ENCODE results near the gene CELF4. TPM values are rescaled to one million over a fixed set of nuclear protein-coding genes. Genes with fewer than 3 reads are reported as not detected.
A peak's percentile ranks its signal among the peaks of the same experiment; 100 is the strongest.

CELF4 gene
- total and polyA plus RNA-seq, 4 donors = 0.24 to 3.0 (median 1.3) TPM

GRCh38 chr18:37441821-37442220, 123.8 kb downstream of the CELF4 start:
- H3K9me3 ChIP-seq (ENCODE audit: control insufficient read depth in 4 of 4, insufficient read depth in 3 of 4, low read length in 3 of 4) = no peaks in the 10 kb centered on the region
- H3K4me3 ChIP-seq = no peak overlapping the region
- peaks cover 0 to 3% (median 0%) of the 10 kb centered on the region in 4 donors for H3K36me3 ChIP-seq (ENCODE audit: control insufficient read depth in 4 of 4, insufficient read depth in 4 of 4, low read length in 4 of 4)
- DNase-seq = no peak
- TF ChIP-seq, protein P1, sequence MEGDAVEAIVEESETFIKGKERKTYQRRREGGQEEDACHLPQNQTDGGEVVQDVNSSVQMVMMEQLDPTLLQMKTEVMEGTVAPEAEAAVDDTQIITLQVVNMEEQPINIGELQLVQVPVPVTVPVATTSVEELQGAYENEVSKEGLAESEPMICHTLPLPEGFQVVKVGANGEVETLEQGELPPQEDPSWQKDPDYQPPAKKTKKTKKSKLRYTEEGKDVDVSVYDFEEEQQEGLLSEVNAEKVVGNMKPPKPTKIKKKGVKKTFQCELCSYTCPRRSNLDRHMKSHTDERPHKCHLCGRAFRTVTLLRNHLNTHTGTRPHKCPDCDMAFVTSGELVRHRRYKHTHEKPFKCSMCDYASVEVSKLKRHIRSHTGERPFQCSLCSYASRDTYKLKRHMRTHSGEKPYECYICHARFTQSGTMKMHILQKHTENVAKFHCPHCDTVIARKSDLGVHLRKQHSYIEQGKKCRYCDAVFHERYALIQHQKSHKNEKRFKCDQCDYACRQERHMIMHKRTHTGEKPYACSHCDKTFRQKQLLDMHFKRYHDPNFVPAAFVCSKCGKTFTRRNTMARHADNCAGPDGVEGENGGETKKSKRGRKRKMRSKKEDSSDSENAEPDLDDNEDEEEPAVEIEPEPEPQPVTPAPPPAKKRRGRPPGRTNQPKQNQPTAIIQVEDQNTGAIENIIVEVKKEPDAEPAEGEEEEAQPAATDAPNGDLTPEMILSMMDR (IDR thresholded peaks at IDR 0.05; ENCODE audit: control extremely low read depth, extremely low read depth) = no peak
- no peak overlapping the region for H3K9ac ChIP-seq (ENCODE audit: insufficient read depth in 1 of 2, low read length in 2 of 2)
- no peak overlapping the region for H3K27ac ChIP-seq (ENCODE audit: low read depth in 1 of 2, low read length in 1 of 2)
- WGBS, 2 donors = 74 to 83% methylated on average over 11 of the region's 11 CpGs
- H3K27me3 ChIP-seq (ENCODE audit: control insufficient read depth in 3 of 3, insufficient read depth in 3 of 3, low read length in 2 of 3) = no peaks in the 10 kb centered on the region
- peaks cover 0 to 39% (median 10%) of the 10 kb centered on the region in 5 donors for H3K4me1 ChIP-seq (ENCODE audit: control insufficient read depth in 5 of 5, insufficient read depth in 5 of 5, low read length in 5 of 5)
- no peak for ATAC-seq (ENCODE audit: insufficient read depth, low FRiP score)

DNA sequence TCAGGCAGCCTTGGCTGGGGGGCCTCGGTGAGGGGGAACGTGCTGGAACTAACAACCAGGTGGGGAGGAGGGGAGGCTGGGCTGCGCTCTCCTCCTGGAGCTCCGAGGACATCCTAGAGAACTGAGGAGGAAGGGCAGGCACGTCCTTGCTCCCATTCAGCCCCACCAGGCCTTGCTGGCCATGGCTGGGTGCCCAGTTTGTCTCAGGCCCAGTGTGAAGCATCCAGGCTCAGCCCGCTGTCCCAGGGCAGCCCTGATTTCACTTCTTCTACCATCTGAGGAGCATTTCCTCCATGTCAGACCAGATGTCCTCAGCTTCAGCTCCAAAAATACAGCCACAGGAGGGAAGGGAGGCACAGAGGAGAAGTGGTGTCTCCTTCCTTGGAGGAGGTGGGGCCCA, 125.4 kb downstream of the CELF4 start:
- H3K36me3 ChIP-seq (ENCODE audit: control insufficient read depth in 4 of 4, insufficient read depth in 4 of 4, low read length in 4 of 4) = peaks cover 0 to 3% (median 0%) of the 10 kb centered on the region in 4 donors

DNA sequence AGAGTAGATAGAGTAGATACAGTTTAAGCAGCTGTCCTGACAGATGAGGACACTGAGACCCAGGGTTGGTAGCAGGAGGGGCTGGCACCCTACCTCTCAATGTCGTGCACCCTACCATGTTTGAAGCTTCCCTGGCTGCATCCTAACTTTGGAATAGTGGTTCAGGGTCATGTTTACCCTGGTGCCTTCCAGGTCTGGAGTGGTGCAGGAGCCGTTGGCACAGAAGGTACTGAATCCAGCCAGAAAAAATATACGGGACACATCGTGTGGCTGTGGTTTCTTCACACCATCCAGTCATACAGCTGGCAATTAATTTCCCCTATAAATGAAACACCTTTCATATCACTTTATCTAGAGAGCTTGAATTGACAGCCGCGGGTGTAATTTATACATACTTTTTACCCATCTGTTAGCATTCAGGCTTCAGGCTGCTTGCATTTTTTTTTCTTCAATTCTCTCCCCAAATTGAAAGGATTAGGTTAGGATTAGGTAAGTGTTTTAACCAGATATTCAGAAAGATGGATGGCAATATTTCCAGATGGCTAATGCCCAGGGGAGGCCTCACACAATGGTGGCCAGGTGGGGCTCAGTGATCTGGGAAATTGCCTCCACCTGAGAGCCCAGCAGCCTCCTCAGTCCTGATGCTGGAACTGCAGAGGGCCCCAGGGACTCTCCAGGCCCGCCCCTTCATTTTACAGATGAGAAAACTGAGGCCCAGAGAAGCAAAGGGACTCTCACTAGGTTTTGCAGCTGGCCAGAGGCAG, 127.0 kb downstream of the CELF4 start:
- TF ChIP-seq, protein P1 (IDR thresholded peaks at IDR 0.05; ENCODE audit: control extremely low read depth, extremely low read depth) = no peak

More for the DNA sequence above, 125.4 kb downstream of the CELF4 start:
- H3K9ac ChIP-seq (ENCODE audit: insufficient read depth in 1 of 2, low read length in 2 of 2) = no peak overlapping the region
- H3K9me3 ChIP-seq (ENCODE audit: control insufficient read depth in 4 of 4, insufficient read depth in 3 of 4, low read length in 3 of 4) = no peaks in the 10 kb centered on the region
- 68 to 82% methylated on average over 6 of the region's 6 CpGs for whole genome bisulfite sequencing, 2 donors
- ATAC-seq (ENCODE audit: insufficient read depth, low FRiP score) (no peak), DNase-seq (peak; percentile 59 to 77 (median 67))
- no peak overlapping the region for H3K27ac ChIP-seq (ENCODE audit: low read depth in 1 of 2, low read length in 1 of 2)
- H3K4me3 ChIP-seq = no peak overlapping the region
- peaks cover 0 to 39% (median 10%) of the 10 kb centered on the region in 5 donors for H3K4me1 ChIP-seq (ENCODE audit: control insufficient read depth in 5 of 5, insufficient read depth in 5 of 5, low read length in 5 of 5)
- TF ChIP-seq, protein P1 (IDR thresholded peaks at IDR 0.05; ENCODE audit: control extremely low read depth, extremely low read depth) = no peak
- no peaks in the 10 kb centered on the region for H3K27me3 ChIP-seq (ENCODE audit: control insufficient read depth in 3 of 3, insufficient read depth in 3 of 3, low read length in 2 of 3)

More for the DNA sequence above, 127.0 kb downstream of the CELF4 start:
- no peaks in the 10 kb centered on the region for H3K27me3 ChIP-seq (ENCODE audit: control insufficient read depth in 3 of 3, insufficient read depth in 3 of 3, low read length in 2 of 3)
- H3K36me3 ChIP-seq (ENCODE audit: control insufficient read depth in 4 of 4, insufficient read depth in 4 of 4, low read length in 4 of 4) = peaks cover 0 to 3% (median 0%) of the 10 kb centered on the region in 4 donors
- H3K9ac ChIP-seq (ENCODE audit: insufficient read depth in 1 of 2, low read length in 2 of 2) = no peak overlapping the region
- WGBS, 2 donors = 85 to 92% methylated on average over 7 of the region's 7 CpGs
- H3K4me1 ChIP-seq (ENCODE audit: control insufficient read depth in 5 of 5, insufficient read depth in 5 of 5, low read length in 5 of 5) = peaks cover 0 to 32% (median 10%) of the 10 kb centered on the region in 5 donors
- H3K9me3 ChIP-seq (ENCODE audit: control insufficient read depth in 4 of 4, insufficient read depth in 3 of 4, low read length in 3 of 4) = no peaks in the 10 kb centered on the region
- ATAC-seq (ENCODE audit: insufficient read depth, low FRiP score) (no peak), DNase-seq (no peak)
- no peak overlapping the region for H3K27ac ChIP-seq (ENCODE audit: low read depth in 1 of 2, low read length in 1 of 2)
- H3K4me3 ChIP-seq = no peak overlapping the region
